Erythroblast (primary cell): ENCODE measurements around the gene SLC22A2.

Experiments used
- GATA1 ChIP-seq: IDR thresholded peaks from 2 replicates; pipeline ENCODE4 v1.6.1; 2011; ENCODE audit warnings: low read depth, mild to moderate bottlenecking, control low read depth, low read length, moderate library complexity
- POLR2A ChIP-seq: IDR thresholded peaks from 2 replicates; pipeline ENCODE4 v1.6.1; 2011; ENCODE audit warnings: mild to moderate bottlenecking, low read length

GRCh38 chr6:160297310-160297709 is 38.7 kb upstream of the SLC22A2 start:
- no peak for TF ChIP-seq POLR2A
- TF ChIP-seq GATA1 = no peak
